GF-D8 (cell line): ENCODE data around the gene EBP.
A peak's percentile ranks its signal among the peaks of the same experiment; 100 is the strongest.
"Not testable (repeated sequence)": the region's sequence is repeated elsewhere in the genome, so short reads cannot be mapped to it uniquely, and the experiment has no call there.

ENCODE experiments used
- DNase-seq: peaks from one replicate; lab custom pipeline; 2025; lab: John Stamatoyannopoulos, UW

EBP gene

GRCh38 chrX:48525853-48526252, 4.2 kb downstream of the EBP start:
- not testable (repeated sequence) for DNase-seq

- DNase-seq: no peak
Measured at GRCh38 chrX:48530736-48531135, 9.1 kb downstream of the EBP start.

GRCh38 chrX:48531358-48531959, 9.9 kb downstream of the EBP start:
- no peak for DNase-seq

GRCh38 chrX:48532161-48532560, 10.6 kb downstream of the EBP start:
- no peak for DNase-seq

DNA sequence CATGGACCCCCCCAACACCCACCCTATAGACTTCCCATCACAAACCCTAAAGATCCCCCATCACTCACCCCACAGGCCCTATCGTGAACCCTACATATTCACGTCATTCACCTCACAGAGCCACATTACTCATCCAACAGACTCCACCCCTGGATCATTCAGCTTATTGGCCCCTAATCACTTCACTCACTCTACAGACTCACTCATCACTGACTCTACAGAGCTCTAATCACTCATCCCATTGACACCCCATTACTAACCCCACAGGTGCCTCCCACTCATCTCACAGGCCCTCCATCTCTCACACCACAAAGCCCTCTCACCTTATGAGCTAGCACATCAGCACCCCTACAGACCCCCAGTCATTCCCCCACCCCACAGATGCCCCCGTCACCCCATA, 11.6 kb downstream of the EBP start:
- DNase-seq: no peak

- DNase-seq: no peak
Measured at GRCh38 chrX:48538641-48539344, 17.2 kb downstream of the EBP start.

- DNase-seq: peak; percentile 88
Measured at GRCh38 chrX:48539345-48540027, 17.9 kb downstream of the EBP start, which contains the start of gene TBC1D25. TSS of gene TBC1D25 (plus strand) at chrX:48539714. CDS start at chrX:48539798, 84 bp downstream.

DNA sequence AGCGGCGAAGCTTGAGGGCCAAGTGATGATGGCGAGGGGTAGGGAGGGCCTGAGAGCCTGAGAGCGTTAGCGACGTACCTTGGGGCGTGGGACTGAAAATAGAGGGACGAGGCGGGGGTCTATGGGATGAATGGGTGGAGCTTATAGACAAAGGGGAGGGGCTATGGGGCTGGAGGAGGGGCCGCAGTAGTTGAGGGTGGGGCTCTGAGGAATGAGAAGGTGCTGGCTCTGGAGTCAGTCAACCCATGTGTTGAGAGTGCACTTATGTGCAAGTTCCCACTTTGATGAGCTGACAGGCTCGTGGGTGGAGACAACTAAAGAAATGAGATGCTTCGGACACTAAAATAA, 18.4 kb downstream of the EBP start:
- DNase-seq: peak; percentile 0

- no peak for DNase-seq
Measured at GRCh38 chrX:48540480-48540879, 18.9 kb downstream of the EBP start.

DNA sequence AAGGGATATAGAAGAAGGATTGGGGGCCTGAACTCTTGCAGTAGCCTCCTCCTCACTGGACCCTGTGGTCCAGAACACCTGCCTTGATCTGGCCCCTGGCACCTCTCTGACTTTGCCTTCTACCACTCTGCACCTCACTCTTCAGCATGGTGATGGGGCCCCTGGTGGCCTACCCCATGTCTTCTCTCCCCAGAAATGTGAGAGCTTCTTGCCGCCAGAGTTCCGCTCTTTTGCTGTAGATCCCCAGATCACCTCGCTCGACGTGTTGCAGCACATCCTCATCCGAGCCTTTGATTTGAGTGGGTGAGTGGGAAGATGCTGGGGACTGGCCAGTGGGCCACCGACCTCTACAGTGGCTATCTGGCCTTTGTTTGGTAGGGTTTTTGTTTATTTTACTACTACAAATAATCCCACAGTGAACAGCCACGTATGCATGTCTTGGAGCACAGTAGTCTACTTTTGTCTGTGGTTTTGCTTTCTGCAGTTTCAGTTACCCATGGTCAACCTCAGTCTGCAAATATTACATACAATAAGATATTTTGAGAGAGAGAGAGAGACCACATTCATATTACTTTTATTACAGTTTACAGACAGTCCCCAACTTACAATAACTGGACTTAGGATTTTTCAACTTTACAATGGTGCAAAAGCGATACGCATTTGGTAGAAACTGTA, 19.7 kb downstream of the EBP start:
- no peak for DNase-seq

DNA sequence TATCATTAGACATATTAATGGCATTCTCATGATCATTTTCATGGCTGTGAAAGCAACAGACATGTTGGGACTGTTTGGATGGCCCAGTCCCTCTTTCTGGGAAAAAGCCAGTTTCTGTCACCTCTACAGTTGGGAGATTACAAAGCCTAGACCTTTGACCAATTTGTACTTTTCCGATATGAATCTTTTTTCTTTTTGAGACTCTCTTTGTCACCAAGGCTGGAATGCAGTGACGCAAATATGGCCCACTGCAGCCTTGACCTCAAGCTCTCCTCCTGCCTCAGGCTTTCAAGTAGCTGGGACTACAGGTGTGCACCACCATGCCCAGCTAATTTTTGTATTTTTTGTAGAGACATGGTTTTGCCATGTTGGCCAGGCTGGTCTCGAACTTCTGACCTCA, 27.3 kb downstream of the EBP start:
- no peak for DNase-seq

- DNase-seq: not testable (repeated sequence)
Measured at GRCh38 chrX:48555731-48556325, 34.2 kb downstream of the EBP start.

DNA sequence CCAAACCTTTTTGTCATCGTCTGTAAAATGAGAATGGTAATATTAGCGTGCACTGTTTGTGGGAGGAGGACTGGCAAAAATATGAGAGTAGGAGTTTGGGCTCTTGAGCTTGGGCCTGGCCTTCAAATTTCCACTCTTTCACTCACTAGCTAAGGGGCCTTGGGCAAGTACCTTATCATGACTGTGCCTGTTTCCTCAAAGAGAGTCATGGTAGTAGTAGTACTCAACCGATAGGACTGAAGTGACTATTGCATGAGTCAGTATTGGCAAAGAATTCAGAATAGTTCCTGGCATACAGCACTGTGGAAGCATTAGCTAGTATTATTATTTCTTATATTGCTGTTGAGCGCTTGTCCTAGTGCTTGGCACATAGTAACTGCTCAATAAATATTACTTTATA, 36.7 kb downstream of the EBP start:
- DNase-seq: no peak

GRCh38 chrX:48559636-48560035, 38.0 kb downstream of the EBP start:
- no peak for DNase-seq

DNA sequence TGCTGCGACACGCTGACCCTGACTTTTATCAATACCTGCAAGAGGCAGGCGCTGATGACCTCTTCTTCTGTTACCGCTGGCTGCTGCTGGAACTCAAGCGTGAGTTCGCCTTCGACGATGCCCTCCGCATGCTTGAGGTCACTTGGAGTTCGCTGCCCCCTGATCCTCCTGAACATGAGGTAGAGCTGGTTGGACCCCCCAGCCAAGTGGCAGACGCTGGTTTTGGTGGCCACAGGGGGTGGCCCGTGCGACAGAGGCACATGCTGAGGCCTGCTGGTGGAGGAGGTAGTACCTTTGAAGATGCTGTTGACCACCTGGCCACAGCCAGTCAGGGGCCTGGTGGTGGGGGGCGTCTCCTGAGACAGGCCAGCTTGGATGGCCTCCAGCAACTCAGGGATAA, 38.4 kb downstream of the EBP start:
- DNase-seq: no peak

- DNase-seq: no peak
Measured at GRCh38 chrX:48560681-48561080, 39.1 kb downstream of the EBP start.

GRCh38 chrX:48569958-48570357, 48.4 kb downstream of the EBP start:
- peak; percentile 15 for DNase-seq

- DNase-seq: no peak
Measured at GRCh38 chrX:48573690-48574269, 52.2 kb downstream of the EBP start.

- peak; percentile 73 for DNase-seq
Measured at GRCh38 chrX:48574270-48575266, 53.0 kb downstream of the EBP start, which contains the start of gene RBM3. TSS of gene RBM3 (plus strand) at chrX:48574484. CDS start at chrX:48575181, 697 bp downstream.

DNA sequence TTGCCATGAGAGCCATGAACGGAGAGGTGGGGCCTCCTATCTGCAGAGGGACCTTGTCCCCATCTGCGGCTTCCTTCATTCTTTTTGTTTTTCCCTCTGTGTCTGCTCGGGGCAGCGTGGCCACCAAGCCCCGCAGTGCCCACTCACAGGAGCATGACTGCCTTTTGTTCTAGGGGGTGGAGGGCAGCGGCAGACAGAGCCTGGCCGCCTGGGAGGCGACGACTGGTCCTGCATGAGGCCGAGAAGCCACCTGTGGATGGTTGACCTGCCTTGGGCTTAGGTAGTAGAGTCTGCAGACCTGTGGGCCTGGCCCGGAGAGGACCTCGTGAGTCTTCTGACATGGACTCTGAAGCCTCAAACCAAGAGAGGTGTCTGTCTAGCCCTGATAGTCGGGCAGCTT, 54.0 kb downstream of the EBP start:
- no peak for DNase-seq

- DNase-seq: no peak
Measured at GRCh38 chrX:48576108-48576507, 54.5 kb downstream of the EBP start.
